Neutrophil (primary cell): ENCODE measurements around the gene STK16.

ENCODE experiments used
- H3K27ac ChIP-seq: fragments of 200-600 bp; sonication (generic); 2 replicates; pipeline ENCODE4 v1.5.1; 2016; ENCODE audit warnings: mild to moderate bottlenecking, moderate library complexity
- H3K27me3 ChIP-seq: fragments of 200-600 bp; sonication (generic); 2 replicates; pipeline ENCODE4 v1.6.0; 2016; ENCODE audit warnings: mild to moderate bottlenecking
- H3K36me3 ChIP-seq: fragments of 200-600 bp; sonication (generic); 2 replicates; pipeline ENCODE4 v1.5.1; 2017
- H3K4me1 ChIP-seq, 2 experiments: fragments of 200-600 bp in 1 of 2; sonication (generic) in 1 of 2; 1 replicate in 1 of 2; 2 replicates in 1 of 2; pipeline versions ENCODE4 v1.5.1 to v1.6.1; 2013 to 2016; ENCODE audit warnings: low read depth in 1 of 2, low read length in 1 of 2, mild to moderate bottlenecking in 1 of 2, moderate library complexity in 1 of 2; ENCODE audit not compliant: control insufficient read depth in 1 of 2, insufficient read depth in 1 of 2
- H3K4me3 ChIP-seq, 2 experiments: fragments of 200-600 bp in 1 of 2; sonication (generic) in 1 of 2; 1 replicate in 1 of 2; 2 replicates in 1 of 2; pipeline ENCODE4 v1.5.1; 2013 to 2016; ENCODE audit warnings: low read depth in 1 of 2, low read length in 1 of 2, mild to moderate bottlenecking in 1 of 2, moderate library complexity in 1 of 2
- H3K9me3 ChIP-seq: fragments of 200-600 bp; sonication (generic); 2 replicates; pipeline ENCODE4 v1.5.1; 2016
- CTCF ChIP-seq: fragments of 200-600 bp; sonication (generic); IDR thresholded peaks from 2 replicates; pipeline ENCODE4 v1.5.1; 2016; ENCODE audit warnings: antibody characterized with exemption

The STK16 gene

GRCh38 chr2:219282375-219282774 is 37.1 kb downstream of the STK16 start:
- peaks cover 61% of the 10 kb centered on the region for H3K36me3 ChIP-seq
- H3K27ac ChIP-seq = no peak overlapping the region
- no peak for TF ChIP-seq CTCF
- H3K4me1 ChIP-seq = peaks cover 28 to 34% of the 10 kb centered on the region in 2 experiments
- no peak overlapping the region for H3K4me3 ChIP-seq
- H3K27me3 ChIP-seq = no peaks in the 10 kb centered on the region
- H3K9me3 ChIP-seq = no peaks in the 10 kb centered on the region

GRCh38 chr2:219282943-219283581 is 37.8 kb downstream of the STK16 start:
- H3K4me1 ChIP-seq = peaks cover 22 to 28% of the 10 kb centered on the region in 2 experiments
- no peak overlapping the region for H3K27ac ChIP-seq

DNA sequence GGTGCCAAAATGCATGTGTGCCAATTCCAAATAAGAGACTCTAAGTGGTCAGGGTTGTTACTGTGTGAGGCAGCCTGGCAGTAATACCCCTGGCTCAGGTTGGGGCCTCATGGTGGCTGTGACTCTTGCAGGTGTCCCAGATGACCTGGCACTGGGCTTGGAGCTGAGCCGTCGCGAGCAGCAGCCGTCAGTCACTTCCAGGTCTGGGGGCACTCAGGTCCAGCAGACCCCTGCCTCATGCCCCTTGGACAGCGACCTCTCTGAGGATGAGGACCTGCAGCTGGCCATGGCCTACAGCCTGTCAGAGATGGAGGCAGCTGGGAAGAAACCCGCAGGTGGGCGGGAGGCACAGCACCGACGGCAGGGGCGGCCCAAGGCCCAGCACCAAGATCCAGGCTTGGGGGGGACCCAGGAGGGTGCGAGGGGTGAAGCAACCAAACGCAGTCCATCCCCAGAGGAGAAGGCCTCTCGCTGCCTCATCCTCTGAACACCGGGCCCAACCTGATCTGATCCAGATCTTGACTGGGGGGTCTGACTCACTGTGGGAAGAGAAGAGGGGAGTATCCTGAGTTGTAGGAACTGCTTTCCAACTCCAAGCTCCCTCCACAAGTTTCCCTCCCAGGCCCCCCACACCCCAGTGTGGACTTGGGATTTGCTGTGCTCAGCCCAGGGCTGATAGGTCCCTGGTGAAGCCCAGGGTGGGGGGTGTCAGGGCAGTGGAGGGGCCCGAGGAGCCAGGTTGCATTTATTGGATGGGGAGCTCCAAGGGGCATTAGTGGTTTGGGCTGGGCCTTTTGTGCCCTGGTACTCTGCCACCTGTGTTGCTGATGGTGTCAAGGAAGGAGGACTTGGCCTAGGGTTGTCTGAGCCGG is 39.5 kb downstream of the STK16 start:
- peaks cover 10 to 13% of the 10 kb centered on the region in 2 experiments for H3K4me1 ChIP-seq
- H3K27me3 ChIP-seq = peaks cover 2% of the 10 kb centered on the region
- no peak overlapping the region for H3K27ac ChIP-seq
- no peaks in the 10 kb centered on the region for H3K9me3 ChIP-seq
- no peak for TF ChIP-seq CTCF
- peaks cover 61% of the 10 kb centered on the region for H3K36me3 ChIP-seq
- H3K4me3 ChIP-seq = no peak overlapping the region

More at GRCh38 chr2:219282943-219283581, 37.8 kb downstream of the STK16 start:
- no peak for TF ChIP-seq CTCF
- H3K27me3 ChIP-seq = no peaks in the 10 kb centered on the region
- peaks cover 61% of the 10 kb centered on the region for H3K36me3 ChIP-seq
- H3K9me3 ChIP-seq = no peaks in the 10 kb centered on the region
- no peak overlapping the region for H3K4me3 ChIP-seq

- peaks cover 61% of the 10 kb centered on the region for H3K36me3 ChIP-seq
- H3K27ac ChIP-seq = no peak overlapping the region
- no peak for TF ChIP-seq CTCF
- no peaks in the 10 kb centered on the region for H3K9me3 ChIP-seq
- H3K4me3 ChIP-seq = no peak overlapping the region
- H3K27me3 ChIP-seq = peaks cover 8% of the 10 kb centered on the region
- peaks cover 4 to 7% of the 10 kb centered on the region in 2 experiments for H3K4me1 ChIP-seq
Observed at GRCh38 chr2:219285373-219285735, 40.1 kb downstream of the STK16 start.

GRCh38 chr2:219285894-219286425 is 40.7 kb downstream of the STK16 start:
- H3K9me3 ChIP-seq = no peaks in the 10 kb centered on the region
- no peak overlapping the region for H3K4me3 ChIP-seq
- H3K36me3 ChIP-seq = peaks cover 60% of the 10 kb centered on the region
- no peak overlapping the region for H3K27ac ChIP-seq
- no peak for TF ChIP-seq CTCF
- H3K4me1 ChIP-seq = peaks cover 0 to 1% of the 10 kb centered on the region in 2 experiments
- peaks cover 12% of the 10 kb centered on the region for H3K27me3 ChIP-seq
